ENCODE measurements around the gene RBMS3.
"Not testable (repeated sequence)": the region's sequence is repeated elsewhere in the genome, so short reads cannot be mapped to it uniquely, and the experiment has no call there.

The RBMS3 gene

GRCh38 chr3:29389362-29389761 lies 108.5 kb downstream of the RBMS3 start:
- DNase-seq (ENCODE audit: extremely low read depth, low read depth), result no peak
- H3K4me3 ChIP-seq (replicated peaks; ENCODE audit: low read depth, low read length), result no peak overlapping the region
- no peak for TF ChIP-seq CTCF (IDR thresholded peaks at IDR 0.05; ENCODE audit: low read depth, low read length, missing control alignments)

DNA sequence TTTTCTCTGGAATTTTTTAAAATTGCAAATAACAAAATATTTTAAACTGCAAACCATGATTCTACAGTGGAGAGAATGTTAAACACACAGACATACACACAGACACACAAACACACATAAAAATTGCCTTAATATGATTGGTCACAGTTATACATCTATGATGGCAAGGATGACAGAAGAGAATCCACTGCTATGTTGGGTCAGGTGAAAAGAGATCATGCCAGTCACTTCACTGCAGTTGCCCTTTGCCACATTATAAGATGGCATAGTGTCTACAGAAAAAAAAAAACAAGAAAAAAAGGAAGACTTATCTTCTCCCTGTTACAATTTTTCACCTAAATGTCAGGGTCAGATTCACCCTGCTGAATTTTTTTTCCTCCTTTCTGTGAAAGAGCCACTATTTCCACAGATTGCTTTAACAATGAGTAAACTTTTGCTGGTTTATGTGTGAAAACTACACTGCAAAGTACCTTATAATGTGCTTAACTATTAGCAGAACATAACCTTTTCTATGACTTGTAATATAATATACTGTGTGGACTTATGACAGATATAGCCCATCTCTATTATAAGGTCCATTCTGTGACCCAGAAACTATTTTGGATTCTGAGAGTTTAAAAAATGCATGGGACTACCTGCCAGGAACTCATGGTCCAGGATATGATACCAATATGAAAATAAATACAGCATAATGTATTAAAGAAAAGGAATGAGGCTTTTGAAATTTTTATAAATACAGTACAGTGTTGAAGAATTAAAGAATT lies 111.9 kb downstream of the RBMS3 start:
- no peak overlapping the region for H3K4me3 ChIP-seq (replicated peaks; ENCODE audit: low read depth, low read length)
- no peak for DNase-seq (ENCODE audit: extremely low read depth, low read depth)
- TF ChIP-seq CTCF (IDR thresholded peaks at IDR 0.05; ENCODE audit: low read depth, low read length, missing control alignments), result no peak

DNA sequence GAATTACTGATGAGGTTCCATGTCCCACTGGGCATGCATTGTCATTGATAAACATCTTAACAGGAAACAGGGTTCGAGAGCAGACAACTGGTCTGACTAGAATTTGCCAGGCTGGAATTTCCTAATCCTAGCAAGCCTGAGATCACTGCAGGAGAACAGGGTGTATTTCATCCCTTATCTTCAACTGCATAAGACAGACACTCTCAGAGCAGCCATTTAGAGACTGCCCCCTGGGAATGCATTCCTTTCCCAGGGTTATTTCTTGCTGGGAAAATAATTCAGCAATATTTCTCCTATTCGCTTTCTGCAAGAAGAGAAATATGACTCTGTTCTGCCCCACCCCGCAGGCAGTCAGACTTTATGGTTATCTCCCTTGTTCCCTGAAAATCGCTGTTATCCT lies 113.1 kb downstream of the RBMS3 start:
- DNase-seq (ENCODE audit: extremely low read depth, low read depth); H3K4me3 ChIP-seq (replicated peaks; ENCODE audit: low read depth, low read length): not testable (repeated sequence)

DNA sequence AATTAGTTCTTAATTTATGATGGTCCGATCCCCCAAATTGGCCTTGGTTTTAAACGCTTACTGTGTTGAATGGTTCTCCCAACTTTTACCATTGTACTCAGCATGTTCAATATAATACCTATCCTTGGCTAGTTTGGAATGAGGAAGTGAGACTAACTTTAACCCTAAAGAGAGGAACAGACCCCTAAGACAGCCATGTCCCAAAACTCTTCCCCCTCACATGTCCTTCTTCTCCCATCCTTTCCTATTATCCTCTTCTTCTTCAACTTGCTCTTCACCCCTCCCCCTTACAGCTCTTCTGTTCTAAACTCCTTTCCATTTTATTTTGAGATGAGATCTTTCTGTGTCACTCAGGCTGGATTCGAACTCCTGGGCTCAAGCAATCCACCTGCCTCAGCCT lies 116.5 kb downstream of the RBMS3 start:
- DNase-seq (ENCODE audit: extremely low read depth, low read depth), result no peak
- H3K4me3 ChIP-seq (replicated peaks; ENCODE audit: low read depth, low read length), result no peak overlapping the region
- TF ChIP-seq CTCF (IDR thresholded peaks at IDR 0.05; ENCODE audit: low read depth, low read length, missing control alignments), result no peak

DNA sequence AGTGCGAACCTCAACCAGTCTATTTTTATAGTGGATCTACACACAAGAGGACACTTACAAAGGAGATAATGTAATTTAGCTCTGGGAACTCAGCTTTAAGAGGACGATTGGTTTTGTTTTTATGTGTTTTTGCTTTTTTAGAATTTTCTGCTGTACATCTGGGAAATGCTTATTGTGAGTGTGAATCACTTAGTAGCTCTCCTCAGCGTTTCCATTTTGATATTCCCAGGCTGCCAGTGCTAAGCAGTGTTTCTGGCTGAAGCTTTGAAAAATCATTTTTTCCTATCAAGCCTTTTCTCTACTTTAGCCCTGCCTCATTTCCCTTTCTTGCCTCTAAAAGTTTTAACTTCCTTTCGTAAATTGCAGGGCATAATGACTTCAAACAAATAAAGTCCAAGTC lies 117.9 kb downstream of the RBMS3 start:
- TF ChIP-seq CTCF (IDR thresholded peaks at IDR 0.05; ENCODE audit: low read depth, low read length, missing control alignments), result no peak
- no peak for DNase-seq (ENCODE audit: extremely low read depth, low read depth)
- H3K4me3 ChIP-seq (replicated peaks; ENCODE audit: low read depth, low read length), result no peak overlapping the region

GRCh38 chr3:29406291-29406832 lies 125.5 kb downstream of the RBMS3 start:
- no peak for DNase-seq (ENCODE audit: extremely low read depth, low read depth)
- no peak overlapping the region for H3K4me3 ChIP-seq (replicated peaks; ENCODE audit: low read depth, low read length)
- TF ChIP-seq CTCF (IDR thresholded peaks at IDR 0.05; ENCODE audit: low read depth, low read length, missing control alignments), result no peak

- no peak for DNase-seq (ENCODE audit: extremely low read depth, low read depth)
- no peak overlapping the region for H3K4me3 ChIP-seq (replicated peaks; ENCODE audit: low read depth, low read length)
- TF ChIP-seq CTCF (IDR thresholded peaks at IDR 0.05; ENCODE audit: low read depth, low read length, missing control alignments), result no peak
These were observed 127.8 kb downstream of the RBMS3 start for GRCh38 chr3:29408676-29409075.

Data from HFF-Myc (cell line).